ENCODE measurements around the gene ECI1.

Gene ECI1

GRCh38 chr16:2276368-2277195 lies 25.2 kb upstream of the ECI1 start:
- H3K79me1 ChIP-seq (ENCODE audit: low read depth, low read length) = peaks cover 5% of the 10 kb centered on the region
- H3K14ac ChIP-seq (ENCODE audit: low read length) = no peak overlapping the region
- H4K8ac ChIP-seq (ENCODE audit: low read depth, low read length) = no peak overlapping the region
- no CpG with 5 or more reads among the region's 26 CpGs for WGBS, 2 donors (ENCODE audit: extremely low coverage in 2 of 2, insufficient read length in 2 of 2, insufficient replicate concordance in 1 of 2)
- H2BK120ac ChIP-seq (ENCODE audit: low read depth, low read length) = no peak overlapping the region
- H3K36me3 ChIP-seq (replicated peaks in 1 of 2; ENCODE audit: control insufficient read depth in 2 of 2, insufficient read depth in 2 of 2, low read length in 2 of 2) = peaks cover 0 to 12% of the 10 kb centered on the region in 2 donors
- H3K23ac ChIP-seq (ENCODE audit: low read depth, low read length, poor library complexity) = no peak overlapping the region
- no peak overlapping the region for H3K4ac ChIP-seq (ENCODE audit: low read length)
- H3K27me3 ChIP-seq (ENCODE audit: control insufficient read depth in 3 of 3, insufficient read depth in 3 of 3, low read depth in 1 of 3, low read length in 3 of 3) = no peaks in the 10 kb centered on the region
- no peak overlapping the region for H3K4me3 ChIP-seq (ENCODE audit: low read length in 2 of 2)
- no peaks in the 10 kb centered on the region for H3K9me3 ChIP-seq (replicated peaks in 1 of 2; ENCODE audit: control insufficient read depth in 2 of 2, insufficient read depth in 1 of 2, low read depth in 1 of 2, low read length in 2 of 2)
- DNase-seq (ENCODE audit: low spot score) = no peak
- H3K4me1 ChIP-seq (ENCODE audit: control insufficient read depth in 2 of 2, insufficient read depth in 1 of 2, low read depth in 1 of 2, low read length in 2 of 2) = no peaks in the 10 kb centered on the region
- H4K91ac ChIP-seq (ENCODE audit: low read depth, low read length, poor library complexity) = peak overlapping the region; percentile 43
- H3K9ac ChIP-seq (ENCODE audit: low read depth, low read length, poor library complexity) = no peak overlapping the region
- H2AFZ ChIP-seq (ENCODE audit: low read length) = no peak overlapping the region
- no peak overlapping the region for H2BK5ac ChIP-seq (ENCODE audit: low read length)
- H2AK5ac ChIP-seq (ENCODE audit: low read depth, low read length) = peak overlapping the region; percentile 35
- no peak overlapping the region for H2BK15ac ChIP-seq (ENCODE audit: low read length)
- no peak overlapping the region for H2BK12ac ChIP-seq (ENCODE audit: low read length)
- no peak overlapping the region for H3K4me2 ChIP-seq (ENCODE audit: insufficient read depth, low read length, poor library complexity, severe bottlenecking)
- H3K27ac ChIP-seq (replicated peaks; ENCODE audit: low read length) = no peak overlapping the region
- H3K18ac ChIP-seq (ENCODE audit: low read length) = no peak overlapping the region

- Histone ChIP-seq H3K79me1 (ENCODE audit: low read depth, low read length) (peaks cover 6% of the 10 kb centered on the region), H2AFZ (ENCODE audit: low read length) (no peak overlapping the region), H3K18ac (ENCODE audit: low read length) (no peak overlapping the region), H2BK12ac (ENCODE audit: low read length) (no peak overlapping the region), H3K14ac (ENCODE audit: low read length) (no peak overlapping the region), H3K4me1 (ENCODE audit: control insufficient read depth in 2 of 2, insufficient read depth in 1 of 2, low read depth in 1 of 2, low read length in 2 of 2) (no peaks in the 10 kb centered on the region), H2BK15ac (ENCODE audit: low read length) (no peak overlapping the region), H3K4ac (ENCODE audit: low read length) (no peak overlapping the region), H3K4me3 (ENCODE audit: low read length in 2 of 2) (no peak overlapping the region), H3K23ac (ENCODE audit: low read depth, low read length, poor library complexity) (no peak overlapping the region), H4K8ac (ENCODE audit: low read depth, low read length) (no peak overlapping the region), H4K91ac (ENCODE audit: low read depth, low read length, poor library complexity) (no peak overlapping the region), H3K27me3 (ENCODE audit: control insufficient read depth in 3 of 3, insufficient read depth in 3 of 3, low read depth in 1 of 3, low read length in 3 of 3) (no peaks in the 10 kb centered on the region), H2BK120ac (ENCODE audit: low read depth, low read length) (no peak overlapping the region), H3K27ac (replicated peaks; ENCODE audit: low read length) (no peak overlapping the region), H2BK5ac (ENCODE audit: low read length) (no peak overlapping the region), H3K9me3 (replicated peaks in 1 of 2; ENCODE audit: control insufficient read depth in 2 of 2, insufficient read depth in 1 of 2, low read depth in 1 of 2, low read length in 2 of 2) (no peaks in the 10 kb centered on the region), H2AK5ac (ENCODE audit: low read depth, low read length) (no peak overlapping the region), H3K36me3 (replicated peaks in 1 of 2; ENCODE audit: control insufficient read depth in 2 of 2, insufficient read depth in 2 of 2, low read length in 2 of 2) (peaks cover 0 to 11% of the 10 kb centered on the region in 2 donors), H3K4me2 (ENCODE audit: insufficient read depth, low read length, poor library complexity, severe bottlenecking) (no peak overlapping the region), H3K9ac (ENCODE audit: low read depth, low read length, poor library complexity) (no peak overlapping the region)
- no CpG with 5 or more reads among the region's 30 CpGs for WGBS, 2 donors (ENCODE audit: extremely low coverage in 2 of 2, insufficient read length in 2 of 2, insufficient replicate concordance in 1 of 2)
- DNase-seq (ENCODE audit: low spot score) = no peak
Observed at GRCh38 chr16:2275476-2276367, 24.3 kb upstream of the ECI1 start.

GRCh38 chr16:2273931-2274330 lies 22.5 kb upstream of the ECI1 start:
- Histone ChIP-seq H3K79me1 (ENCODE audit: low read depth, low read length) (peaks cover 11% of the 10 kb centered on the region), H4K8ac (ENCODE audit: low read depth, low read length) (no peak overlapping the region), H3K4me3 (ENCODE audit: low read length in 2 of 2) (no peak overlapping the region), H2BK5ac (ENCODE audit: low read length) (no peak overlapping the region), H3K9me3 (replicated peaks in 1 of 2; ENCODE audit: control insufficient read depth in 2 of 2, insufficient read depth in 1 of 2, low read depth in 1 of 2, low read length in 2 of 2) (no peaks in the 10 kb centered on the region), H2BK120ac (ENCODE audit: low read depth, low read length) (no peak overlapping the region), H2AFZ (ENCODE audit: low read length) (no peak overlapping the region), H2BK15ac (ENCODE audit: low read length) (no peak overlapping the region), H3K23ac (ENCODE audit: low read depth, low read length, poor library complexity) (no peak overlapping the region), H3K9ac (ENCODE audit: low read depth, low read length, poor library complexity) (no peak overlapping the region), H3K4ac (ENCODE audit: low read length) (no peak overlapping the region), H3K4me1 (ENCODE audit: control insufficient read depth in 2 of 2, insufficient read depth in 1 of 2, low read depth in 1 of 2, low read length in 2 of 2) (peaks cover 6 to 7% of the 10 kb centered on the region in 2 donors), H4K91ac (ENCODE audit: low read depth, low read length, poor library complexity) (no peak overlapping the region), H3K27ac (replicated peaks; ENCODE audit: low read length) (no peak overlapping the region), H3K36me3 (replicated peaks in 1 of 2; ENCODE audit: control insufficient read depth in 2 of 2, insufficient read depth in 2 of 2, low read length in 2 of 2) (peaks cover 0 to 7% of the 10 kb centered on the region in 2 donors), H3K27me3 (ENCODE audit: control insufficient read depth in 3 of 3, insufficient read depth in 3 of 3, low read depth in 1 of 3, low read length in 3 of 3) (no peaks in the 10 kb centered on the region), H2AK5ac (ENCODE audit: low read depth, low read length) (no peak overlapping the region), H2BK12ac (ENCODE audit: low read length) (no peak overlapping the region), H3K4me2 (ENCODE audit: insufficient read depth, low read length, poor library complexity, severe bottlenecking) (no peak overlapping the region), H3K14ac (ENCODE audit: low read length) (no peak overlapping the region), H3K18ac (ENCODE audit: low read length) (no peak overlapping the region)
- WGBS, 2 donors (ENCODE audit: extremely low coverage in 2 of 2, insufficient read length in 2 of 2, insufficient replicate concordance in 1 of 2) = no CpG with 5 or more reads among the region's 10 CpGs
- DNase-seq (ENCODE audit: low spot score) = no peak

GRCh38 chr16:2273484-2273883 lies 22.1 kb upstream of the ECI1 start:
- H3K9me3 ChIP-seq (replicated peaks in 1 of 2; ENCODE audit: control insufficient read depth in 2 of 2, insufficient read depth in 1 of 2, low read depth in 1 of 2, low read length in 2 of 2) = no peaks in the 10 kb centered on the region
- no peak overlapping the region for H3K4ac ChIP-seq (ENCODE audit: low read length)
- H2AFZ ChIP-seq (ENCODE audit: low read length) = no peak overlapping the region
- no peak overlapping the region for H3K27ac ChIP-seq (replicated peaks; ENCODE audit: low read length)
- no peak overlapping the region for H2BK12ac ChIP-seq (ENCODE audit: low read length)
- peak overlapping the region; percentile 73 for H3K23ac ChIP-seq (ENCODE audit: low read depth, low read length, poor library complexity)
- H3K36me3 ChIP-seq (replicated peaks in 1 of 2; ENCODE audit: control insufficient read depth in 2 of 2, insufficient read depth in 2 of 2, low read length in 2 of 2) = peaks cover 0 to 7% of the 10 kb centered on the region in 2 donors
- H3K9ac ChIP-seq (ENCODE audit: low read depth, low read length, poor library complexity) = no peak overlapping the region
- H3K79me1 ChIP-seq (ENCODE audit: low read depth, low read length) = peaks cover 14% of the 10 kb centered on the region
- peaks cover 6 to 7% of the 10 kb centered on the region in 2 donors for H3K4me1 ChIP-seq (ENCODE audit: control insufficient read depth in 2 of 2, insufficient read depth in 1 of 2, low read depth in 1 of 2, low read length in 2 of 2)
- no peak overlapping the region for H4K91ac ChIP-seq (ENCODE audit: low read depth, low read length, poor library complexity)
- no peak overlapping the region for H3K14ac ChIP-seq (ENCODE audit: low read length)
- H3K18ac ChIP-seq (ENCODE audit: low read length) = no peak overlapping the region
- no peak overlapping the region for H2BK15ac ChIP-seq (ENCODE audit: low read length)
- no peak overlapping the region for H2BK120ac ChIP-seq (ENCODE audit: low read depth, low read length)
- H2BK5ac ChIP-seq (ENCODE audit: low read length) = no peak overlapping the region
- no peak for DNase-seq (ENCODE audit: low spot score)
- no peaks in the 10 kb centered on the region for H3K27me3 ChIP-seq (ENCODE audit: control insufficient read depth in 3 of 3, insufficient read depth in 3 of 3, low read depth in 1 of 3, low read length in 3 of 3)
- no peak overlapping the region for H3K4me2 ChIP-seq (ENCODE audit: insufficient read depth, low read length, poor library complexity, severe bottlenecking)
- no peak overlapping the region for H2AK5ac ChIP-seq (ENCODE audit: low read depth, low read length)
- H3K4me3 ChIP-seq (ENCODE audit: low read length in 2 of 2) = no peak overlapping the region
- WGBS, 2 donors (ENCODE audit: extremely low coverage in 2 of 2, insufficient read length in 2 of 2, insufficient replicate concordance in 1 of 2) = no CpG with 5 or more reads among the region's 16 CpGs
- H4K8ac ChIP-seq (ENCODE audit: low read depth, low read length) = no peak overlapping the region

Data from neuronal stem cell (in vitro differentiated cells).